OCI-LY1 (cell line): ENCODE data around the gene SLC35G2.

Experiments
- H2AFZ ChIP-seq: fragments of 200-600 bp; sonication (generic), shearing (Covaris generic); 2 replicates; pipeline ENCODE4 v1.6.0; 2014; ENCODE audit warnings: antibody characterized with exemption, mild to moderate bottlenecking, low read length
- H3F3A ChIP-seq: fragments of 200-600 bp; sonication (generic), shearing (Covaris generic); 2 replicates; pipeline ENCODE4 v1.6.0; 2014; ENCODE audit warnings: mild to moderate bottlenecking, antibody characterized with exemption, low read length, moderate library complexity; ENCODE audit not compliant: insufficient read depth
- H3K27ac ChIP-seq: fragments of 200-600 bp; sonication (generic); 2 replicates; pipeline ENCODE4 v1.5.1; 2014; ENCODE audit warnings: low read length, mixed run types, mild to moderate bottlenecking, low read depth; ENCODE audit not compliant: poor library complexity, severe bottlenecking
- H3K27me3 ChIP-seq: fragments of 200-600 bp; sonication (generic); 2 replicates; pipeline ENCODE4 v1.6.0; 2014; ENCODE audit warnings: antibody characterized with exemption, mild to moderate bottlenecking, low read length, moderate library complexity; ENCODE audit not compliant: insufficient read depth
- H3K36me3 ChIP-seq: fragments of 200-600 bp; sonication (generic); 2 replicates; pipeline ENCODE4 v1.6.1; 2014; ENCODE audit warnings: mild to moderate bottlenecking, antibody characterized with exemption, low read length, moderate library complexity, mixed read lengths; ENCODE audit not compliant: insufficient read depth
- H3K4me1 ChIP-seq: fragments of 200-600 bp; sonication (generic); 2 replicates; pipeline ENCODE4 v1.5.1; 2014; ENCODE audit warnings: mild to moderate bottlenecking, low read length, moderate library complexity; ENCODE audit not compliant: insufficient read depth, severe bottlenecking
- H3K4me2 ChIP-seq: fragments of 200-600 bp; sonication (generic), shearing (Covaris generic); 2 replicates; pipeline ENCODE4 v1.6.1; 2014; ENCODE audit warnings: low read length
- H3K4me3 ChIP-seq: fragments of 200-600 bp; sonication (generic); 2 replicates; pipeline ENCODE4 v1.5.1; 2014; ENCODE audit warnings: low read length, low read depth, mild to moderate bottlenecking, mixed read lengths; ENCODE audit not compliant: poor library complexity, severe bottlenecking
- H3K79me2 ChIP-seq: fragments of 200-600 bp; shearing (Covaris generic); 2 replicates; pipeline ENCODE4 v1.6.1; 2016; ENCODE audit warnings: mixed run types, low read length, mixed read lengths; ENCODE audit not compliant: insufficient read depth
- H3K9ac ChIP-seq: fragments of 200-600 bp; sonication (generic), shearing (Covaris generic); 2 replicates; pipeline ENCODE4 v1.6.1; 2014; ENCODE audit warnings: mild to moderate bottlenecking, low read length, mixed read lengths
- H3K9me2 ChIP-seq: fragments of 200-600 bp; sonication (generic), shearing (Covaris generic); 2 replicates; pipeline ENCODE4 v1.6.1; 2014; ENCODE audit warnings: low read depth, mild to moderate bottlenecking, low read length, mixed read lengths
- H3K9me3 ChIP-seq: fragments of 200-600 bp; shearing (Covaris generic); 2 replicates; pipeline ENCODE4 v1.6.1; 2014; ENCODE audit warnings: low read length, mixed read lengths
- H4K20me1 ChIP-seq: fragments of 200-600 bp; sonication (generic), shearing (Covaris generic); 2 replicates; pipeline ENCODE4 v1.6.0; 2016; ENCODE audit warnings: mild to moderate bottlenecking, low read length; ENCODE audit not compliant: insufficient read depth
- EZH2 ChIP-seq: fragments of 200-600 bp; sonication (generic), shearing (Covaris generic); IDR thresholded peaks from 2 replicates; pipeline ENCODE4 v1.8.0; 2017; ENCODE audit warnings: borderline replicate concordance, mixed run types, mild to moderate bottlenecking, antibody characterized with exemption, low read length, moderate library complexity, mixed read lengths
- TF ChIP-seq, protein P1 (sequence below): fragments of 200-600 bp; sonication (generic), shearing (Covaris generic); IDR thresholded peaks from 2 replicates; pipeline ENCODE4 v1.5.1; 2017; ENCODE audit warnings: mild to moderate bottlenecking, antibody characterized with exemption, low read length, moderate library complexity, mixed read lengths

Gene SLC35G2

DNA sequence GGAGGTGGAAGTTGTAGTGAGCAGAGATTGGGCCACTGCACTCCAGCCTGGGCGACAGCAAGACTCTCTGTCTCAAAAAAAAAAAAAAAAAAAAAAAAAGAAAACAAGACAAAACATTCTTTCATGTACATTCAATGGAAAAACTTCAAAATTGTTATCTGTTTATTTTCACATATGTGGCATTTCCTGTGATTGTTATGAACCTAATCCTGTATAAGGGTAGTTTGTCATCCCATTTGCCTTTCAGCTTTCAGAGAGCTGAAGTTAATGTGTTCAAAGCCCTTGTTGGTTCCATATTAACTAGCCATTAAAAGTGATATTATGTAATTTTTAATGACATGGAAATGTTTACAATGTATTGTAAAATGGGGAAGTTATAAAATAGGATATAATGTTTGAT, 25.8 kb downstream of the SLC35G2 start:
- no peak overlapping the region for H3K27ac ChIP-seq
- no peaks in the 10 kb centered on the region for H3K27me3 ChIP-seq
- TF ChIP-seq EZH2 = no peak
- TF ChIP-seq, protein P1, sequence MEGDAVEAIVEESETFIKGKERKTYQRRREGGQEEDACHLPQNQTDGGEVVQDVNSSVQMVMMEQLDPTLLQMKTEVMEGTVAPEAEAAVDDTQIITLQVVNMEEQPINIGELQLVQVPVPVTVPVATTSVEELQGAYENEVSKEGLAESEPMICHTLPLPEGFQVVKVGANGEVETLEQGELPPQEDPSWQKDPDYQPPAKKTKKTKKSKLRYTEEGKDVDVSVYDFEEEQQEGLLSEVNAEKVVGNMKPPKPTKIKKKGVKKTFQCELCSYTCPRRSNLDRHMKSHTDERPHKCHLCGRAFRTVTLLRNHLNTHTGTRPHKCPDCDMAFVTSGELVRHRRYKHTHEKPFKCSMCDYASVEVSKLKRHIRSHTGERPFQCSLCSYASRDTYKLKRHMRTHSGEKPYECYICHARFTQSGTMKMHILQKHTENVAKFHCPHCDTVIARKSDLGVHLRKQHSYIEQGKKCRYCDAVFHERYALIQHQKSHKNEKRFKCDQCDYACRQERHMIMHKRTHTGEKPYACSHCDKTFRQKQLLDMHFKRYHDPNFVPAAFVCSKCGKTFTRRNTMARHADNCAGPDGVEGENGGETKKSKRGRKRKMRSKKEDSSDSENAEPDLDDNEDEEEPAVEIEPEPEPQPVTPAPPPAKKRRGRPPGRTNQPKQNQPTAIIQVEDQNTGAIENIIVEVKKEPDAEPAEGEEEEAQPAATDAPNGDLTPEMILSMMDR = no peak
- H3K9ac ChIP-seq = no peak overlapping the region
- no peaks in the 10 kb centered on the region for H4K20me1 ChIP-seq
- no peaks in the 10 kb centered on the region for H3K9me2 ChIP-seq
- no peak overlapping the region for H3K4me3 ChIP-seq
- H3K4me2 ChIP-seq = no peak overlapping the region
- H3K9me3 ChIP-seq = no peaks in the 10 kb centered on the region
- H2AFZ ChIP-seq = no peak overlapping the region
- H3F3A ChIP-seq = no peaks in the 10 kb centered on the region
- H3K36me3 ChIP-seq = peaks cover 30% of the 10 kb centered on the region
- no peaks in the 10 kb centered on the region for H3K79me2 ChIP-seq
- H3K4me1 ChIP-seq = no peaks in the 10 kb centered on the region

DNA sequence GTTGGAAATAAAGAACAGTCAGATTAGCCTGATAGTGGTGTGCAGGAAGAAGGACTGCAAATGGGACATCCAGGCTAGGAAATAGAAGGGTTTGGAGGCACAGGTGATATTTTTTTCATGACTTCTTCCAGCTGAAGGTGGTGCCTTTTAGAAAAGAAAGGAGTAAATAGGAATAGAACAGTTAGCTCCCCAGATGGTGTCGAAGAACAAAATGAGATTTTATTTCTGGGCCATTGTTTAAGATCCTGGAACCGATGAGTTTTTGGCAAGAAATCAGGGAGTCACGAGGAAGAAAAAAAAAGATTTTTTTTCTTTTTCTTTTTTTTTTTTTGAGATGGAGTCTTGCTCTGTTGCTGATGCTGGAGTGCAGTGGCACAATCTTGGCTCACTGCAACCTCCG, 33.3 kb downstream of the SLC35G2 start:
- no peak overlapping the region for H3K4me3 ChIP-seq
- peaks cover 26% of the 10 kb centered on the region; the same call in 1 of the 2 replicates for H3K79me2 ChIP-seq

DNA sequence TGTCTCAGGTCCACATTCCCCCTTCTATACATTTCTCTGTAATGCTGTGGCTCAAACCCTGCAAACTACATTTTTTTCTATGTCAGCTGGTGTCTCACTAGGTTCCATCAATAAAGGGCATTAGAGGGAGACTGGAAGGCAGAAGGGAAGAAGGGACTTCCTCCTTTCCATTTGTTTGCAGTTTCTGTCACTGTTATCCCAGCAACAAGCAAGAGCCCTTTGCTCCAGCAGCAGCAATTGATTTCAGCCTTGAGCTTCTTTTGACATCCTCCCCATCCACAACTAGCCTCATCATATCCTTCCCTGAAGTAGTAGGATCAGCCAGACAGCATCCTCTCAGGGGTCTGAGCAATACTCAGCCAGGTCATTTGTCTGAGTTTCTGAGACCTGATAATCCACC, 37.7 kb downstream of the SLC35G2 start:
- H3K4me2 ChIP-seq = no peak overlapping the region
- H3K36me3 ChIP-seq = peaks cover 52% of the 10 kb centered on the region
- no peak overlapping the region for H3K9ac ChIP-seq
- no peaks in the 10 kb centered on the region for H3K27me3 ChIP-seq
- TF ChIP-seq, protein P1 = no peak
- no peak for TF ChIP-seq EZH2
- no peaks in the 10 kb centered on the region for H3F3A ChIP-seq
- no peak overlapping the region for H3K27ac ChIP-seq
- H4K20me1 ChIP-seq = no peaks in the 10 kb centered on the region
- H3K4me3 ChIP-seq = no peak overlapping the region
- no peaks in the 10 kb centered on the region for H3K9me2 ChIP-seq
- H3K9me3 ChIP-seq = peaks cover 14% of the 10 kb centered on the region
- no peak overlapping the region for H2AFZ ChIP-seq
- peaks cover 18% of the 10 kb centered on the region for H3K4me1 ChIP-seq
- peaks cover 31% of the 10 kb centered on the region; the same call in 1 of the 2 replicates for H3K79me2 ChIP-seq

More for the DNA sequence above, 33.3 kb downstream of the SLC35G2 start:
- Histone ChIP-seq H3K27me3 (no peaks in the 10 kb centered on the region), H3K4me1 (no peaks in the 10 kb centered on the region), H3K27ac (no peak overlapping the region), H3K9me3 (peaks cover 13% of the 10 kb centered on the region), H3K36me3 (peaks cover 33% of the 10 kb centered on the region), H4K20me1 (no peaks in the 10 kb centered on the region), H3K9ac (no peak overlapping the region), H3F3A (no peaks in the 10 kb centered on the region), H2AFZ (no peak overlapping the region), H3K4me2 (no peak overlapping the region), H3K9me2 (no peaks in the 10 kb centered on the region)
- TF ChIP-seq, protein P1 = no peak
- no peak for TF ChIP-seq EZH2
